ENCODE measurements around the gene TGM6. TPM values are rescaled to one million over a fixed set of nuclear protein-coding genes. Genes with fewer than 3 reads are reported as not detected.

The TGM6 gene

DNA sequence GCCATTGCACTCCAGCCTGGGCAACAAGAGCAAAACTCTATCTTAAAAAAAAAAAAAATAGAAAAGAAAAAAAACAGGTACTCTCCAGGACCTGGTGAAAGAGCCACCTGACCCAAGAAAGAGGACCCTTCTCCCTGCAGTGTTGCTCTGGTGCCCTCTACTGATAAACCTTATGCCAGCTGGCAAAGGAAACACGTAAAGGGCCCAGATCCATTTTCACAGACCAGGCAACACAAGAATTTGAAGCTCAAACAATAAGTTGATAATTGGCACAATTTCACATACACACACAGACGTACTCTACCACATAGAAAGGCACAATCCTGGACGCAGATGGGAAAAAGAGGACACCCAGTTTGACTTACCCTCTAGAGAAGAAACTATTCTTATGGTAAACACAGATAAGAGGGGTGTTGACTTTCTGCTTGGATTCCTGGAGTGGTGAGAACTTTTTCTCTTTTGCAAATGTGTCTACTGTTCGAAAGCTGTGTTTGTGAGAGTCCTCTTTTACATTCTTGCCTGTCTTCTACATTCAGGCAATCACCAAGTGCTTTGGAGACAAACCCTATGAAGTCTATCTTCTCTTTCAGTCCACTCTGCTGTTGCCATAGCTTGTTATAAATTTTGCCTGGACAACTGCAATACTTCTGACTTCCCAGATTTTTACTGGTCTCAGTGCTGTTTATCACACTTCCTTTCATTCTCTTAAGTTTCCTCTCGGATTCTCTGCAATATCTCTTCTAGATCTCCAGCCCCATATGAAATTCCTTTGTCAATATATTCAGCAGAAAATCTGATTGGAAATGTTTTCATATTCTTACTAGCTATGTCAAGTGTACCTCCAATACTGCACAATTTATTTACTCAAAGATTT is 96.3 kb downstream of the TGM6 start:
- Histone ChIP-seq H3K36me3 (ENCODE audit: insufficient read depth, low read length) (peaks cover 19% of the 10 kb centered on the region), H3K9me3 (replicated peaks; ENCODE audit: low read length) (no peaks in the 10 kb centered on the region), H3K4me1 (ENCODE audit: control insufficient read depth, insufficient read depth, low read length) (peaks cover 9% of the 10 kb centered on the region), H3K27me3 (ENCODE audit: control insufficient read depth, insufficient read depth, low read length) (no peaks in the 10 kb centered on the region), H3K4me2 (ENCODE audit: low read length) (no peak overlapping the region), H3K9ac (ENCODE audit: low read depth, low read length) (no peak overlapping the region), H3K4me3 (ENCODE audit: low read length) (no peak overlapping the region)

DNA sequence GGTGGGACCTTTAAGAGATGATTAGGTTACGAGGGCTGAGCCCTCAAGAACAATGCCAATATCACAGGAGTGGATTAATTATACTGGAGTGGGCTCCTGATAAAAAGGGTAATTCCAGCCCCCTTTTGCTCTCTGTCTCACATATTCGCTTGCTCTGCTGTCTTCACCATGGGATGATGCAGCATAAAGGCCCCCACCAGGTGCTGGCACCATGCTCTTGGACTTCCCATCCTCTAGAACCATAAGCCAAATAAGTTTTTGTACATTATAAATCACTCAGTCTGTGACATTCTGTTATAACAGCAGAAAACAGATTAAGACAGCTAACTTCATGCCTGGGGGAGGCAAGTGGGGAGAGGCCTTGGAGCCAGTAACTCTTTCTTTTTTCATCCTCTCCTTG is 99.7 kb downstream of the TGM6 start:
- Histone ChIP-seq H3K9me3 (replicated peaks; ENCODE audit: low read length) (no peaks in the 10 kb centered on the region), H3K36me3 (ENCODE audit: insufficient read depth, low read length) (peaks cover 53% of the 10 kb centered on the region), H3K27me3 (ENCODE audit: control insufficient read depth, insufficient read depth, low read length) (no peaks in the 10 kb centered on the region), H3K9ac (ENCODE audit: low read depth, low read length) (no peak overlapping the region), H3K4me1 (ENCODE audit: control insufficient read depth, insufficient read depth, low read length) (no peaks in the 10 kb centered on the region), H3K4me3 (ENCODE audit: low read length) (no peak overlapping the region), H3K4me2 (ENCODE audit: low read length) (no peak overlapping the region)

Small RNA genes within 50 kb of the gene (small RNA-seq; reads per million reads assigned to genes)
- gene RF00019: not detected
